Measurements from ENCODE around the gene ABCC4. TPM values are rescaled to one million over a fixed set of nuclear protein-coding genes. Genes with fewer than 3 reads are reported as not detected.

ABCC4 gene
- total and polyA plus RNA-seq, 4 donors: 9.4 to 25.5 (median 16.0) TPM

- DNase-seq (ENCODE audit: low read depth in 4 of 6, low spot score in 6 of 6): no peak
- Histone ChIP-seq H3K4me1 (ENCODE audit: control insufficient read depth, insufficient read depth, low read length) (no peaks in the 10 kb centered on the region), H3K27ac (ENCODE audit: low read depth, low read length) (no peak overlapping the region), H3K36me3 (ENCODE audit: control insufficient read depth, insufficient read depth, low read length) (no peaks in the 10 kb centered on the region), H3K27me3 (ENCODE audit: control insufficient read depth, insufficient read depth, low read length) (no peaks in the 10 kb centered on the region), H3K4me3 (ENCODE audit: low read depth, low read length) (no peak overlapping the region), H3K9me3 (ENCODE audit: control insufficient read depth, insufficient read depth, low read length) (no peaks in the 10 kb centered on the region)
- WGBS (ENCODE audit: insufficient coverage): 90% methylated on average over 4 of the region's 6 CpGs
These were observed 280.8 kb downstream of the ABCC4 start for GRCh38 chr13:95020298-95020987.

DNA sequence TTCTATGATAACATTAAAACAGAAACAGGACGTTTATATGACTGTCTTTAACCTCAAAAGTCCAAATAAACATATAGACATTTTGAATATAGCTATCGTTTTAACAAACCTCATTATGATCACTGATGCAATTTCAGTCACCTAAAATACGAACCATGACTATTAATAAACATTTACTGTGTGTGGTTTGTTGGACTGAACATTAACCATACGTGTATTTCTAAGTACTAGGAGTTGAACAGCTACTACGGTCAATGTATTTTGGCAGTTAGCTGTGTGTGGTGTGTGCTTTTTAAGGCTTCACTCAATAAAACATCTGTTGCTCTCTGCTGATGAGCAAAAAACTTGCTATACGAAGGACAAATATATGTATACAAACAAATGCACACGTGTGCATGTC lies 281.4 kb downstream of the ABCC4 start:
- Histone ChIP-seq H3K9me3 (ENCODE audit: control insufficient read depth, insufficient read depth, low read length) (no peaks in the 10 kb centered on the region), H3K4me3 (ENCODE audit: low read depth, low read length) (no peak overlapping the region), H3K36me3 (ENCODE audit: control insufficient read depth, insufficient read depth, low read length) (no peaks in the 10 kb centered on the region), H3K27ac (ENCODE audit: low read depth, low read length) (no peak overlapping the region), H3K27me3 (ENCODE audit: control insufficient read depth, insufficient read depth, low read length) (no peaks in the 10 kb centered on the region), H3K4me1 (ENCODE audit: control insufficient read depth, insufficient read depth, low read length) (no peaks in the 10 kb centered on the region)
- WGBS (ENCODE audit: insufficient coverage): no CpG with 5 or more reads among the region's 7 CpGs
- DNase-seq (ENCODE audit: low read depth in 4 of 6, low spot score in 6 of 6): no peak

- WGBS (ENCODE audit: insufficient coverage): no CpG with 5 or more reads among the region's 12 CpGs
- Histone ChIP-seq H3K9me3 (ENCODE audit: control insufficient read depth, insufficient read depth, low read length) (no peaks in the 10 kb centered on the region), H3K36me3 (ENCODE audit: control insufficient read depth, insufficient read depth, low read length) (no peaks in the 10 kb centered on the region), H3K27me3 (ENCODE audit: control insufficient read depth, insufficient read depth, low read length) (peaks cover 2% of the 10 kb centered on the region), H3K4me3 (ENCODE audit: low read depth, low read length) (no peak overlapping the region), H3K4me1 (ENCODE audit: control insufficient read depth, insufficient read depth, low read length) (peaks cover 11% of the 10 kb centered on the region), H3K27ac (ENCODE audit: low read depth, low read length) (no peak overlapping the region)
- no peak for DNase-seq (ENCODE audit: low read depth in 4 of 6, low spot score in 6 of 6)
These were observed 293.9 kb downstream of the ABCC4 start for GRCh38 chr13:95007322-95007721.

- Histone ChIP-seq H3K9me3 (ENCODE audit: control insufficient read depth, insufficient read depth, low read length) (no peaks in the 10 kb centered on the region), H3K4me3 (ENCODE audit: low read depth, low read length) (no peak overlapping the region), H3K27ac (ENCODE audit: low read depth, low read length) (no peak overlapping the region), H3K36me3 (ENCODE audit: control insufficient read depth, insufficient read depth, low read length) (no peaks in the 10 kb centered on the region), H3K4me1 (ENCODE audit: control insufficient read depth, insufficient read depth, low read length) (peaks cover 12% of the 10 kb centered on the region), H3K27me3 (ENCODE audit: control insufficient read depth, insufficient read depth, low read length) (peaks cover 5% of the 10 kb centered on the region)
- DNase-seq (ENCODE audit: low read depth in 4 of 6, low spot score in 6 of 6): no peak
These were observed 296.0 kb downstream of the ABCC4 start for GRCh38 chr13:95005300-95005699.

DNA sequence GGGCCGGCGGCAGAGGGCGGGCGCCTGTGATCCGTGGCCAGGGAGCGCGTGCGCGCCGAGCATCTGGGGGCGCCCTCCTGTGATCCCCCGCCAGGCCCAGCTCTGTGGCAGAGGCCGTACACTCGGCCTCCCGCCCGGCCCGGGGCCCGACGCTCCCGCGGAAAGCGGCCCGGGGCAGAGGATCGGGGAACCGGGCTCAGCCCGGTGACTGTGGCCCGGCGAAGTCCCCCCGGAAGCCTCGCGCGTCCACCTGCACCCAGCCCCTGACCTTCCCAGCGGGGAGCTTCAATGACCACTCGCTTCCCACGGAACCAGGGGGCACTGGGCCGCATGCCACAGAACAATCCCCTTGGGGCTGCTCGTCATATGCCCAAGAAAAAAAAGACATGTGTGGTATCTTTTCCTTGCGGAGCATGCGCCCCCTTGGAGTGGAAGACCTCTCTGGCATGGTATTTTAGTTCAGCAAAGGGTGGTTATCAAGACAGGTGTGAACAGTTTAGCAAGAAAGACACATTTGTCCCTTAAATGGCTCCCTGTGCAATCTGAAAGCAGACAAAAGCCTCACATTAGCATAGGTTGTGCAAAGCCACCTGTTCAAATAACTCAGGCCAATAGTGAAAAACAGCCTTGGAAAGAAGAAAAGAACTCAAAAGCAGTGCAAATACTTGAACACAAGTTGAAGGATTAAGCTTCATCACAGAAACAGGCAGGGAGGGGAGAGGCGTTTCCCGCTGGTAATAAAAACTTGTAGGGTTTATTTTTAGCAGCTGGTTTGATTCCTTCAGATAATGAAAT lies 298.0 kb downstream of the ABCC4 start:
- DNase-seq (ENCODE audit: low read depth in 4 of 6, low spot score in 6 of 6): peak in 4 of 6 donors; percentile 4 to 72 (median 30)
- Histone ChIP-seq H3K4me1 (ENCODE audit: control insufficient read depth, insufficient read depth, low read length) (peaks cover 12% of the 10 kb centered on the region), H3K9me3 (ENCODE audit: control insufficient read depth, insufficient read depth, low read length) (no peaks in the 10 kb centered on the region), H3K36me3 (ENCODE audit: control insufficient read depth, insufficient read depth, low read length) (no peaks in the 10 kb centered on the region), H3K27me3 (ENCODE audit: control insufficient read depth, insufficient read depth, low read length) (peaks cover 5% of the 10 kb centered on the region), H3K27ac (ENCODE audit: low read depth, low read length) (no peak overlapping the region), H3K4me3 (ENCODE audit: low read depth, low read length) (peak overlapping the region; percentile 24)
- 4% methylated on average over 37 of the region's 41 CpGs for WGBS (ENCODE audit: insufficient coverage)

GRCh38 chr13:95002126-95002525 lies 299.1 kb downstream of the ABCC4 start:
- Histone ChIP-seq H3K27me3 (ENCODE audit: control insufficient read depth, insufficient read depth, low read length) (peaks cover 5% of the 10 kb centered on the region), H3K4me1 (ENCODE audit: control insufficient read depth, insufficient read depth, low read length) (peaks cover 12% of the 10 kb centered on the region), H3K36me3 (ENCODE audit: control insufficient read depth, insufficient read depth, low read length) (no peaks in the 10 kb centered on the region), H3K4me3 (ENCODE audit: low read depth, low read length) (no peak overlapping the region), H3K27ac (ENCODE audit: low read depth, low read length) (no peak overlapping the region), H3K9me3 (ENCODE audit: control insufficient read depth, insufficient read depth, low read length) (no peaks in the 10 kb centered on the region)
- DNase-seq (ENCODE audit: low read depth in 4 of 6, low spot score in 6 of 6): peak in 1 of 6 donors; percentile 1
- 100% methylated on average over 3 of the region's 8 CpGs for WGBS (ENCODE audit: insufficient coverage)

- WGBS (ENCODE audit: insufficient coverage): no CpG with 5 or more reads among the region's 2 CpGs
- DNase-seq (ENCODE audit: low read depth in 4 of 6, low spot score in 6 of 6): no peak
- H3K9me3 ChIP-seq (ENCODE audit: control insufficient read depth, insufficient read depth, low read length): no peaks in the 10 kb centered on the region
- H3K4me1 ChIP-seq (ENCODE audit: control insufficient read depth, insufficient read depth, low read length): peaks cover 12% of the 10 kb centered on the region
- H3K27ac ChIP-seq (ENCODE audit: low read depth, low read length): no peak overlapping the region
- H3K4me3 ChIP-seq (ENCODE audit: low read depth, low read length): no peak overlapping the region
- no peaks in the 10 kb centered on the region for H3K36me3 ChIP-seq (ENCODE audit: control insufficient read depth, insufficient read depth, low read length)
- peaks cover 5% of the 10 kb centered on the region for H3K27me3 ChIP-seq (ENCODE audit: control insufficient read depth, insufficient read depth, low read length)
These were observed 301.4 kb downstream of the ABCC4 start for GRCh38 chr13:94999871-95000270.

- Histone ChIP-seq H3K36me3 (ENCODE audit: control insufficient read depth, insufficient read depth, low read length) (no peaks in the 10 kb centered on the region), H3K9me3 (ENCODE audit: control insufficient read depth, insufficient read depth, low read length) (no peaks in the 10 kb centered on the region), H3K27ac (ENCODE audit: low read depth, low read length) (no peak overlapping the region), H3K27me3 (ENCODE audit: control insufficient read depth, insufficient read depth, low read length) (peaks cover 2% of the 10 kb centered on the region), H3K4me1 (ENCODE audit: control insufficient read depth, insufficient read depth, low read length) (no peaks in the 10 kb centered on the region), H3K4me3 (ENCODE audit: low read depth, low read length) (no peak overlapping the region)
- DNase-seq (ENCODE audit: low read depth in 4 of 6, low spot score in 6 of 6): no peak
These were observed 304.1 kb downstream of the ABCC4 start for GRCh38 chr13:94997126-94997525.

DNA sequence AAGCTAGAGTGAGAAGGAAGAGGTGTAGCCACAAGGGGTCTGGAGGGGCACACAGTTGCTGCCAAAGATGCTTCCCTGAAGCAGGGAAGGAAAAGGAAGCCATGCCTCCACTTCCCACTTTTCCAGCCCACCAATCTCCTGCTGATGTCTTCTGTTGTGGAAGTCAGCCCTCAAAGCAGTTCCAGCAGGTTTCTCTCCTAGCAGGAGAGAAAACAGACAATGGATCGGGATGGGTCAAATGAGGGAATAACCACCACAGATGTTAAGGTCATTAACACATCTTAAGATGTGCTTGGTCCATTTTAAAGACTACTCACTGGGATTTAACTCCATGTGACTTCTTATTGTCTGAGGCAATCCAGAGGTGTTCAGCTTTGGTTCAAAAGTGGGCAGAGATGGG lies 304.8 kb downstream of the ABCC4 start:
- DNase-seq (ENCODE audit: low read depth in 4 of 6, low spot score in 6 of 6): no peak
- peaks cover 2% of the 10 kb centered on the region for H3K27me3 ChIP-seq (ENCODE audit: control insufficient read depth, insufficient read depth, low read length)
- no peak overlapping the region for H3K27ac ChIP-seq (ENCODE audit: low read depth, low read length)
- no peak overlapping the region for H3K4me3 ChIP-seq (ENCODE audit: low read depth, low read length)
- no peaks in the 10 kb centered on the region for H3K4me1 ChIP-seq (ENCODE audit: control insufficient read depth, insufficient read depth, low read length)
- no peaks in the 10 kb centered on the region for H3K36me3 ChIP-seq (ENCODE audit: control insufficient read depth, insufficient read depth, low read length)
- no CpG with 5 or more reads among the region's 1 CpG for WGBS (ENCODE audit: insufficient coverage)
- no peaks in the 10 kb centered on the region for H3K9me3 ChIP-seq (ENCODE audit: control insufficient read depth, insufficient read depth, low read length)

GRCh38 chr13:94994506-94994905 lies 306.7 kb downstream of the ABCC4 start:
- H3K27me3 ChIP-seq (ENCODE audit: control insufficient read depth, insufficient read depth, low read length): no peaks in the 10 kb centered on the region
- H3K4me1 ChIP-seq (ENCODE audit: control insufficient read depth, insufficient read depth, low read length): no peaks in the 10 kb centered on the region
- peak in 1 of 6 donors; percentile 7 for DNase-seq (ENCODE audit: low read depth in 4 of 6, low spot score in 6 of 6)
- H3K36me3 ChIP-seq (ENCODE audit: control insufficient read depth, insufficient read depth, low read length): no peaks in the 10 kb centered on the region
- no peaks in the 10 kb centered on the region for H3K9me3 ChIP-seq (ENCODE audit: control insufficient read depth, insufficient read depth, low read length)
- H3K27ac ChIP-seq (ENCODE audit: low read depth, low read length): no peak overlapping the region
- no CpG with 5 or more reads among the region's 3 CpGs for WGBS (ENCODE audit: insufficient coverage)
- no peak overlapping the region for H3K4me3 ChIP-seq (ENCODE audit: low read depth, low read length)

All from spinal cord (tissue), 10 donors.